ENCODE data around the gene C4orf50.
A peak's percentile ranks its signal among the peaks of the same experiment; 100 is the strongest.

Gene C4orf50

DNA sequence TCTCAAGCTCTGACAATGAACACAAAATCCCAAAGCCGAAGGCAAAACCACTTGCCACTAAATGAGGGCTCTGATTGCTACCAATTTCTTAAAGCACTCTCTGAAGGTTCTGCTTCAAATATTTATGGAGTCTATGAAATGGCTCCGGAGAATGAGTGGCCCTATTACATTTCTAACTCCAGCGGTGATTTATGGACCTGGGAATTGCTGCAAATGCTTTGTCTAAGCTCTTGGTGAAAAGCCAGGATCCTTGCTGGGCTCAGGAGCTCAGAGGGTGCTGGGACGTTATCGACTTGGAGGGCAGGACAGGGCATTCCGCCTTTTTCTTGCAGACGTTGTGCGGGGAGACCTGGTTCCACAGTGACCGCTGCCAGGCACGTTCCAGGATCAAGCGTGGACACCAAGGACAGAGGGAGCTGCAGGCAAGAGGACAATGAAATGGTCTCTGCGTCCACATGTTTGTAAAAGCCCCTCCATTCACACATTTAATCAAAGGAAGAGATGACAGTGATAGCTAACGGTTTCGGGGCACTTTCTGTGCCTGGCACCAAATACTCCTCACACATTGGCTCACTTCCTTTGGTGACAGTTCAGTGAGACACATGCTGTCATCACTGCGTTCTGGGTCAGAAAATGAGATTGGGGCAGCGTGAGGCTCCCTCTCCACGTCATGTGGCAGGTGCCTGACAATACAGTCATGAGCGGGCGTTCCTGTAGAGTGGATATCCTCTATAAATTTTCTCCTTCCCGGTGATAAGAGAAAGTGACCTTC is 58.8 kb downstream of the C4orf50 start:
- no peak for DNase-seq
- TF ChIP-seq EZH2 (optimal IDR thresholded peaks at IDR 0.05; ENCODE audit: low read depth, low read length) (no peak), EZH2phosphoT487 (IDR thresholded peaks at IDR 0.05; ENCODE audit: low read length) (no peak)
- TF ChIP-seq, protein P1, sequence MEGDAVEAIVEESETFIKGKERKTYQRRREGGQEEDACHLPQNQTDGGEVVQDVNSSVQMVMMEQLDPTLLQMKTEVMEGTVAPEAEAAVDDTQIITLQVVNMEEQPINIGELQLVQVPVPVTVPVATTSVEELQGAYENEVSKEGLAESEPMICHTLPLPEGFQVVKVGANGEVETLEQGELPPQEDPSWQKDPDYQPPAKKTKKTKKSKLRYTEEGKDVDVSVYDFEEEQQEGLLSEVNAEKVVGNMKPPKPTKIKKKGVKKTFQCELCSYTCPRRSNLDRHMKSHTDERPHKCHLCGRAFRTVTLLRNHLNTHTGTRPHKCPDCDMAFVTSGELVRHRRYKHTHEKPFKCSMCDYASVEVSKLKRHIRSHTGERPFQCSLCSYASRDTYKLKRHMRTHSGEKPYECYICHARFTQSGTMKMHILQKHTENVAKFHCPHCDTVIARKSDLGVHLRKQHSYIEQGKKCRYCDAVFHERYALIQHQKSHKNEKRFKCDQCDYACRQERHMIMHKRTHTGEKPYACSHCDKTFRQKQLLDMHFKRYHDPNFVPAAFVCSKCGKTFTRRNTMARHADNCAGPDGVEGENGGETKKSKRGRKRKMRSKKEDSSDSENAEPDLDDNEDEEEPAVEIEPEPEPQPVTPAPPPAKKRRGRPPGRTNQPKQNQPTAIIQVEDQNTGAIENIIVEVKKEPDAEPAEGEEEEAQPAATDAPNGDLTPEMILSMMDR (IDR thresholded peaks at IDR 0.05; ENCODE audit: low read length), result no peak
- H3K27me3 ChIP-seq (replicated peaks; ENCODE audit: insufficient read depth, low read length), result peaks cover under 1% of the 10 kb centered on the region
- no peaks in the 10 kb centered on the region for H3K9me2 ChIP-seq (replicated peaks; ENCODE audit: insufficient read depth, low read length)
- no peaks in the 10 kb centered on the region for H4K20me1 ChIP-seq (ENCODE audit: insufficient read depth, low read length)
- H3K36me3 ChIP-seq (replicated peaks; ENCODE audit: insufficient read depth, low read length), result no peaks in the 10 kb centered on the region
- peaks cover 16% of the 10 kb centered on the region for H3K4me1 ChIP-seq (ENCODE audit: low read length)
- no peaks in the 10 kb centered on the region for H3K79me2 ChIP-seq (ENCODE audit: low read length)
- H3K4me2 ChIP-seq (ENCODE audit: low read depth, low read length), result no peak overlapping the region
- no peak overlapping the region for H2AFZ ChIP-seq (ENCODE audit: low read length)
- no peak overlapping the region for H3K9ac ChIP-seq (ENCODE audit: low read length)
- no peaks in the 10 kb centered on the region for H3F3A ChIP-seq (ENCODE audit: insufficient read depth, low read length)
- H3K4me3 ChIP-seq (ENCODE audit: low read length), result no peak overlapping the region
- H3K9me3 ChIP-seq (replicated peaks; ENCODE audit: insufficient read depth, low read length), result no peaks in the 10 kb centered on the region
- no peak overlapping the region for H3K27ac ChIP-seq (ENCODE audit: low read length)

DNA sequence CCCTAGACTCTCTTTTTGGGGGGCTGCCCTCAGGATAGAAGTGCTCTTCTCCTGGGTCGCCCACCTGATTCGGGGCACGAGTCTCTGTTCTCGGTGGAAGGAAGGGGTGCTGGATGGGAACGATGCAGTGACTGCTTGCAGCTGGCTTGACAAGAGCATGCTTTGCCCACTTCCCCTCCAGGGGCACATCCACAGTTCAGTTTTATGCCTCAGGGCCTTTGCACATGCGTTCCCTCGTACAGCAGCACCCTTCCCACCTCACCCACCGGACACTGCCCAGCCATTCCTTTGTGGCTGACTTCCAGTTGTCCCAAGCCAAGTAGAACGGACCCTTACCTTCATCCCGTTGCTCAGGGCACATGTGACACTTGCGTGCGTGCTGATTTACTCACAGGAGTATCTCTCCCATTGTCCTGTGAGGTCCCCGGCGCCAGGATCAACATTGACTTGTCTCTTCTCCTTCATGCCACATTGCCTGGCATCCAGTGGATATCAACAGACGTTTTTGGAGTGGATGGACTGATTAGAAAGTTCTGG is 60.0 kb downstream of the C4orf50 start:
- no peak for DNase-seq
- no peaks in the 10 kb centered on the region for H3F3A ChIP-seq (ENCODE audit: insufficient read depth, low read length)
- H3K4me2 ChIP-seq (ENCODE audit: low read depth, low read length), result no peak overlapping the region
- H4K20me1 ChIP-seq (ENCODE audit: insufficient read depth, low read length), result no peaks in the 10 kb centered on the region
- H3K36me3 ChIP-seq (replicated peaks; ENCODE audit: insufficient read depth, low read length), result no peaks in the 10 kb centered on the region
- H3K4me3 ChIP-seq (ENCODE audit: low read length), result no peak overlapping the region
- H2AFZ ChIP-seq (ENCODE audit: low read length), result no peak overlapping the region
- H3K79me2 ChIP-seq (ENCODE audit: low read length), result no peaks in the 10 kb centered on the region
- peaks cover 16% of the 10 kb centered on the region for H3K4me1 ChIP-seq (ENCODE audit: low read length)
- no peaks in the 10 kb centered on the region for H3K9me2 ChIP-seq (replicated peaks; ENCODE audit: insufficient read depth, low read length)
- TF ChIP-seq EZH2phosphoT487 (IDR thresholded peaks at IDR 0.05; ENCODE audit: low read length), result no peak
- no peak for TF ChIP-seq EZH2 (optimal IDR thresholded peaks at IDR 0.05; ENCODE audit: low read depth, low read length)
- TF ChIP-seq, protein P1 (IDR thresholded peaks at IDR 0.05; ENCODE audit: low read length), result no peak
- H3K27ac ChIP-seq (ENCODE audit: low read length), result no peak overlapping the region
- no peaks in the 10 kb centered on the region for H3K9me3 ChIP-seq (replicated peaks; ENCODE audit: insufficient read depth, low read length)
- peaks cover 8% of the 10 kb centered on the region for H3K27me3 ChIP-seq (replicated peaks; ENCODE audit: insufficient read depth, low read length)
- no peak overlapping the region for H3K9ac ChIP-seq (ENCODE audit: low read length)

DNA sequence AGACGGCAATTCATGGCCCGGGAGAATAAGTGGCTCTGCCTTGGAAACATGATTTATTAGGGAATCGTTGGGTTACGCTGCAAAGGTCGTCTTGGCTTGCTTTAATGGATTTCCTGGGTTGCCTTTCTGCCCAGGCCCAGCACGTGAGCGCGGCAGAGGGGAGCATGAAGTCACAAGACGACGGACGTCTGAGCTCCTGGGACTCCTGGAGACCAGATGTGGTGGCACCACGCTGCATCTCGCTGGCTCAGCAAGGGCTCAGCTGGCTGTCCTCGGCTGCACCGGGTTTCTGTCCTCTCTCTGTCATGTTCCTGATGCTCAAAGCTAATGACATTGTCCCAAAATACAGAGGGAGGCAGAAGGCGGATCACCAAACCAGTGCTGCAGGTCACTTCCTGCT is 61.2 kb downstream of the C4orf50 start:
- H3K4me1 ChIP-seq (ENCODE audit: low read length), result peaks cover 16% of the 10 kb centered on the region
- peak overlapping the region; percentile 26; the same call in 1 of the 2 replicates for H3K27ac ChIP-seq (ENCODE audit: low read length)

More for the DNA sequence above, 61.2 kb downstream of the C4orf50 start:
- Histone ChIP-seq H3K27me3 (replicated peaks; ENCODE audit: insufficient read depth, low read length) (peaks cover 19% of the 10 kb centered on the region), H3K9ac (ENCODE audit: low read length) (no peak overlapping the region), H2AFZ (ENCODE audit: low read length) (0 out of 2 replicates have a peak overlapping the region, but pooled peaks have one; percentile 54), H3K9me2 (replicated peaks; ENCODE audit: insufficient read depth, low read length) (no peaks in the 10 kb centered on the region), H3K36me3 (replicated peaks; ENCODE audit: insufficient read depth, low read length) (no peaks in the 10 kb centered on the region), H3K79me2 (ENCODE audit: low read length) (no peaks in the 10 kb centered on the region), H3K4me2 (ENCODE audit: low read depth, low read length) (peak overlapping the region; percentile 14; the same call in 1 of the 2 replicates), H3F3A (ENCODE audit: insufficient read depth, low read length) (no peaks in the 10 kb centered on the region), H4K20me1 (ENCODE audit: insufficient read depth, low read length) (no peaks in the 10 kb centered on the region), H3K4me3 (ENCODE audit: low read length) (no peak overlapping the region), H3K9me3 (replicated peaks; ENCODE audit: insufficient read depth, low read length) (no peaks in the 10 kb centered on the region)
- DNase-seq, result no peak
- no peak for TF ChIP-seq EZH2 (optimal IDR thresholded peaks at IDR 0.05; ENCODE audit: low read depth, low read length)
- TF ChIP-seq, protein P1 (IDR thresholded peaks at IDR 0.05; ENCODE audit: low read length), result no peak
- TF ChIP-seq EZH2phosphoT487 (IDR thresholded peaks at IDR 0.05; ENCODE audit: low read length), result no peak
